Keratinocyte (primary cell): ENCODE data around the gene NLRP5. TPM values are rescaled to one million over a fixed set of nuclear protein-coding genes. Genes with fewer than 3 reads are reported as not detected.
"Not testable (repeated sequence)": the region's sequence is repeated elsewhere in the genome, so short reads cannot be mapped to it uniquely, and the experiment has no call there.

Experiments
- DNase-seq: peaks from one replicate; pipeline ENCODE4 v3.0.0-alpha.2; 2011; ENCODE audit warnings: low read depth, missing footprints, low spot score
- FAIRE-seq: peaks from 2 replicates; lab custom pipeline; 2011; peaks lifted over from hg19 to GRCh38; lab: Jason Lieb, UNC
- H2AFZ ChIP-seq: 2 replicates; pipeline ENCODE4 v1.6.0; 2012; ENCODE audit warnings: low read length, control low read depth, inconsistent platforms; ENCODE audit not compliant: control insufficient read depth
- H3K27ac ChIP-seq: 2 replicates; pipeline ENCODE4 v1.5.1; 2011; ENCODE audit warnings: low read length; ENCODE audit not compliant: control insufficient read depth, insufficient read depth
- H3K27me3 ChIP-seq: 3 replicates; pipeline ENCODE4 v1.6.0; 2011; ENCODE audit warnings: low read length; ENCODE audit not compliant: control insufficient read depth, insufficient read depth; ENCODE audit errors: extremely low read depth
- H3K36me3 ChIP-seq, 2 experiments: 2 replicates in 1 of 2; 3 replicates in 1 of 2; pipeline ENCODE4 v1.5.1; 2011; ENCODE audit warnings: low read length in 2 of 2, mild to moderate bottlenecking in 1 of 2; ENCODE audit not compliant: control insufficient read depth in 2 of 2, insufficient read depth in 2 of 2; ENCODE audit errors: extremely low read depth in 1 of 2
- H3K4me1 ChIP-seq: 3 replicates; pipeline ENCODE4 v1.5.1; 2011; ENCODE audit warnings: low read length; ENCODE audit not compliant: control insufficient read depth, insufficient read depth; ENCODE audit errors: extremely low read depth
- H3K4me2 ChIP-seq: 3 replicates; pipeline ENCODE4 v1.6.0; 2011; ENCODE audit warnings: low read depth, low read length; ENCODE audit not compliant: control insufficient read depth, insufficient read depth; ENCODE audit errors: extremely low read depth
- H3K4me3 ChIP-seq, 3 experiments: fragments of 200-600 bp in 1 of 3; sonication (generic) in 1 of 3; 2 replicates in 2 of 3; 3 replicates in 1 of 3; pipeline ENCODE4 v1.5.1; 2011 to 2016; ENCODE audit warnings: low read length in 3 of 3, mild to moderate bottlenecking in 3 of 3, control low read depth in 2 of 3, inconsistent platforms in 1 of 3, low read depth in 1 of 3, mixed read lengths in 1 of 3, mixed run types in 1 of 3, moderate library complexity in 1 of 3; ENCODE audit not compliant: control insufficient read depth in 2 of 3, insufficient read depth in 2 of 3; ENCODE audit errors: extremely low read depth in 1 of 3
- H3K79me2 ChIP-seq: 2 replicates; pipeline ENCODE4 v1.6.0; 2012; ENCODE audit warnings: low read length; ENCODE audit not compliant: control insufficient read depth, insufficient read depth
- H3K9ac ChIP-seq: 3 replicates; pipeline ENCODE4 v1.6.0; 2011; ENCODE audit warnings: low read length; ENCODE audit not compliant: control insufficient read depth, insufficient read depth; ENCODE audit errors: extremely low read depth
- H3K9me1 ChIP-seq: 3 replicates; pipeline ENCODE4 v1.6.0; 2011; ENCODE audit warnings: low read length; ENCODE audit not compliant: control insufficient read depth, insufficient read depth; ENCODE audit errors: extremely low read depth
- H3K9me3 ChIP-seq: 2 replicates; pipeline ENCODE4 v1.5.1; 2012; ENCODE audit warnings: low read depth, low read length; ENCODE audit not compliant: control insufficient read depth
- H4K20me1 ChIP-seq: 3 replicates; pipeline ENCODE4 v1.6.0; 2011; ENCODE audit warnings: low read length; ENCODE audit not compliant: control insufficient read depth, insufficient read depth; ENCODE audit errors: extremely low read depth
- CTCF ChIP-seq, 3 experiments: IDR thresholded peaks in 1 of 3; conservative IDR thresholded peaks in 1 of 3; optimal IDR thresholded peaks in 1 of 3; 2 replicates in 2 of 3; 3 replicates in 1 of 3; pipeline versions ENCODE3 to v1.5.1; 2011; ENCODE audit warnings: low read length in 3 of 3, mild to moderate bottlenecking in 3 of 3, moderate library complexity in 2 of 3, control low read depth in 1 of 3, inconsistent platforms in 1 of 3; ENCODE audit not compliant: insufficient read depth in 2 of 3; ENCODE audit errors: extremely low read depth in 1 of 3
- EZH2 ChIP-seq: IDR thresholded peaks from one replicate; pipeline ENCODE4 v1.6.1; 2012; ENCODE audit warnings: inconsistent platforms, mild to moderate bottlenecking, low read length, moderate library complexity
- dilution Hi-C: fragments of 300-500 bp; cut with MboI; formaldehyde crosslinking; loops from one replicate; pipeline ENCODE4 v1.7.0; 2020; ENCODE audit warnings: low sequenced_read_pairs; ENCODE audit not compliant: extremely low pct_ligation_motif_present
- polyA plus RNA-seq, 5 experiments: library from polyadenylated mRNA; depleted of rRNA in 3 of 5; stranded (reverse) in 3 of 5; stranded (forward) in 1 of 5; unstranded in 1 of 5; fragments of >200 nt; gene quantifications; 1 replicate in 1 of 5; 2 replicates in 3 of 5; 3 replicates in 1 of 5; pipeline versions ENCODE4 v1.2.1 to v1.2.3, GENCODE V29; 2011 to 2012; ENCODE audit warnings: missing spikeins in 2 of 5, low read depth in 1 of 5, low replicate concordance in 1 of 5

The NLRP5 gene
- polyA plus RNA-seq, 1 donor (not counting 4 experiments of a cell fraction or from before 2014, with no cell fraction given), result not detected

GRCh38 chr19:56020355-56020975, 33.9 kb downstream of the NLRP5 start:
- H3K4me1 ChIP-seq, H3K9ac ChIP-seq, FAIRE-seq, DNase-seq, H3K4me3 ChIP-seq, H3K79me2 ChIP-seq, H3K27me3 ChIP-seq, dilution Hi-C loops, H3K4me2 ChIP-seq, H3K27ac ChIP-seq, H3K9me3 ChIP-seq, H3K36me3 ChIP-seq, H2AFZ ChIP-seq, H4K20me1 ChIP-seq, H3K9me1 ChIP-seq: not testable (repeated sequence)

- TF ChIP-seq EZH2 (no peak), CTCF (optimal IDR thresholded peaks at IDR 0.05 in 1 of 3, IDR thresholded peaks at IDR 0.05 in 1 of 3, conservative IDR thresholded peaks at IDR 0.05 in 1 of 3; ENCODE audit: extremely low read depth in 1 of 3, insufficient read depth in 2 of 3, low read length in 3 of 3) (no peak)
- no peak for FAIRE-seq
- dilution Hi-C loops, result no loop called here
- no peak for DNase-seq
- no peaks in the 10 kb centered on the region for H4K20me1 ChIP-seq
- H3K9me3 ChIP-seq, result peaks cover 2% of the 10 kb centered on the region
- H3K27ac ChIP-seq, result no peak overlapping the region
- H3K4me2 ChIP-seq, result no peak overlapping the region
- no peaks in the 10 kb centered on the region for H3K4me1 ChIP-seq
- H2AFZ ChIP-seq, result no peak overlapping the region
- no peaks in the 10 kb centered on the region for H3K9me1 ChIP-seq
- H3K9ac ChIP-seq, result no peak overlapping the region
- no peaks in the 10 kb centered on the region for H3K27me3 ChIP-seq
- H3K4me3 ChIP-seq, result no peak overlapping the region
- H3K36me3 ChIP-seq, result no peaks in the 10 kb centered on the region
- no peaks in the 10 kb centered on the region for H3K79me2 ChIP-seq
Observed at GRCh38 chr19:56026769-56027168, 40.2 kb downstream of the NLRP5 start.

GRCh38 chr19:56053596-56053995, 67.0 kb downstream of the NLRP5 start:
- no peak for TF ChIP-seq CTCF (optimal IDR thresholded peaks at IDR 0.05 in 1 of 3, IDR thresholded peaks at IDR 0.05 in 1 of 3, conservative IDR thresholded peaks at IDR 0.05 in 1 of 3; ENCODE audit: extremely low read depth in 1 of 3, insufficient read depth in 2 of 3, low read length in 3 of 3)
- no peak for TF ChIP-seq EZH2
- Histone ChIP-seq H2AFZ (no peak overlapping the region), H3K9me3 (peaks cover 6% of the 10 kb centered on the region), H3K27ac (no peak overlapping the region), H3K4me2 (no peak overlapping the region), H3K4me1 (no peaks in the 10 kb centered on the region), H3K27me3 (no peaks in the 10 kb centered on the region), H4K20me1 (no peaks in the 10 kb centered on the region), H3K36me3 (no peaks in the 10 kb centered on the region), H3K9ac (no peak overlapping the region), H3K79me2 (no peaks in the 10 kb centered on the region), H3K9me1 (no peaks in the 10 kb centered on the region), H3K4me3 (no peak overlapping the region)
- dilution Hi-C loops, result no loop called here
- FAIRE-seq (no peak), DNase-seq (no peak)
